GM12878 (cell line): ENCODE measurements around the gene ZNF573. TPM values are rescaled to one million over a fixed set of nuclear protein-coding genes. Genes with fewer than 3 reads are reported as not detected.

Experiments used
- EGR1 ChIP-seq, 2 experiments: IDR thresholded peaks; 1 replicate in 1 of 2; 2 replicates in 1 of 2; pipeline ENCODE4 v1.6.1; 2011 to 2012; ENCODE audit warnings: low read depth in 2 of 2, low read length in 2 of 2, borderline replicate concordance in 1 of 2, mild to moderate bottlenecking in 1 of 2, moderate library complexity in 1 of 2
- FOS ChIP-seq: IDR thresholded peaks from 3 replicates; pipeline ENCODE4 v1.6.1; 2011; ENCODE audit warnings: borderline replicate concordance; ENCODE audit not compliant: insufficient read length; ENCODE audit errors: extremely low read depth
- HDAC2 ChIP-seq: fragments of 200-600 bp; sonication (generic); IDR thresholded peaks from 2 replicates; pipeline ENCODE4 v1.6.1; 2017
- JUND ChIP-seq: IDR thresholded peaks from 2 replicates; pipeline ENCODE4 v1.6.1; 2012; ENCODE audit warnings: low read depth, mild to moderate bottlenecking, low read length, improper control_type of control experiment, moderate library complexity
- KAT2A ChIP-seq: conservative IDR thresholded peaks from 2 replicates; pipeline ENCODE4 v1.6.1; 2011; ENCODE audit warnings: low read depth, low read length; ENCODE audit not compliant: control insufficient read depth
- MEF2A ChIP-seq: IDR thresholded peaks from 2 replicates; pipeline ENCODE4 v1.6.1; 2011; ENCODE audit warnings: low read depth, mild to moderate bottlenecking, low read length, moderate library complexity; ENCODE audit not compliant: insufficient read depth
- MYB ChIP-seq: fragments of 150-350 bp; IDR thresholded peaks from 2 replicates; pipeline ENCODE4 v1.6.1; 2014; ENCODE audit warnings: mild to moderate bottlenecking, low read depth, low read length, borderline replicate concordance
- PAX5 ChIP-seq: IDR thresholded peaks from 2 replicates; pipeline ENCODE4 v1.6.1; 2011; ENCODE audit warnings: low read depth, low read length, borderline replicate concordance
- RB1 ChIP-seq: fragments of 450-650 bp; formaldehyde crosslinking; IDR thresholded peaks from 2 replicates; pipeline ENCODE4 v1.6.1; 2017; ENCODE audit warnings: mild to moderate bottlenecking, borderline replicate concordance
- SIN3A ChIP-seq: IDR thresholded peaks from 2 replicates; pipeline ENCODE4 v1.6.1; 2012; ENCODE audit warnings: low read depth, low read length, improper control_type of control experiment
- SMAD5 ChIP-seq: IDR thresholded peaks from 2 replicates; pipeline ENCODE4 v1.6.1; 2016; ENCODE audit warnings: antibody characterized with exemption, low read depth
- TBL1XR1 ChIP-seq: IDR thresholded peaks from 2 replicates; pipeline ENCODE4 v1.6.1; 2012; ENCODE audit warnings: low read depth, low read length, improper control_type of control experiment
- ZNF622 ChIP-seq: fragments of 450-650 bp; IDR thresholded peaks from 2 replicates; pipeline ENCODE4 v1.6.1; 2017; ENCODE audit warnings: mild to moderate bottlenecking, inconsistent platforms
- polyA plus RNA-seq, 11 experiments: library from polyadenylated mRNA; depleted of rRNA in 4 of 11; unstranded in 6 of 11; stranded (reverse) in 5 of 11; fragments of >200 nt; fragmentation: Nextera tagmentation in 4 of 11; fragmentation: Illumina TruSeq in 1 of 11; extraction: Ambion mirVana in 4 of 11; extraction: Trizol in 1 of 11; gene quantifications; 1 replicate in 1 of 11; 2 replicates in 10 of 11; pipeline versions ENCODE4 v1.2.1 to v1.2.3, GENCODE V29; 2011 to 2016; ENCODE audit warnings: inconsistent platforms in 2 of 11, missing spikeins in 2 of 11, low read depth in 1 of 11
- total RNA-seq, 4 experiments: library from RNA; depleted of rRNA in 3 of 4; stranded (reverse); fragments of >200 nt in 3 of 4; fragmentation: Illumina TruSeq in 1 of 4; extraction: Trizol in 1 of 4; gene quantifications; 2 replicates each; pipeline versions ENCODE4 v1.2.1 to v1.2.3, GENCODE V29; 2013 to 2021
- TF ChIP-seq, protein P1 (sequence below), 3 experiments: IDR thresholded peaks in 2 of 3; conservative IDR thresholded peaks in 1 of 3; 2 replicates each; pipeline ENCODE4 v1.5.1; 2011; ENCODE audit warnings: low read depth in 3 of 3, low read length in 3 of 3, mild to moderate bottlenecking in 3 of 3, control low read depth in 2 of 3, moderate library complexity in 2 of 3, inconsistent platforms in 1 of 3, mixed read lengths in 1 of 3; ENCODE audit not compliant: control insufficient read depth in 2 of 3, insufficient read depth in 1 of 3; ENCODE audit errors: extremely low read depth in 1 of 3

ZNF573 gene
- total and polyA plus RNA-seq, 10 of the 15 experiments (the other 5 are each of a cell fraction or from before 2014, with no cell fraction given), result 0.38 to 5.5 (median 2.4) TPM

DNA sequence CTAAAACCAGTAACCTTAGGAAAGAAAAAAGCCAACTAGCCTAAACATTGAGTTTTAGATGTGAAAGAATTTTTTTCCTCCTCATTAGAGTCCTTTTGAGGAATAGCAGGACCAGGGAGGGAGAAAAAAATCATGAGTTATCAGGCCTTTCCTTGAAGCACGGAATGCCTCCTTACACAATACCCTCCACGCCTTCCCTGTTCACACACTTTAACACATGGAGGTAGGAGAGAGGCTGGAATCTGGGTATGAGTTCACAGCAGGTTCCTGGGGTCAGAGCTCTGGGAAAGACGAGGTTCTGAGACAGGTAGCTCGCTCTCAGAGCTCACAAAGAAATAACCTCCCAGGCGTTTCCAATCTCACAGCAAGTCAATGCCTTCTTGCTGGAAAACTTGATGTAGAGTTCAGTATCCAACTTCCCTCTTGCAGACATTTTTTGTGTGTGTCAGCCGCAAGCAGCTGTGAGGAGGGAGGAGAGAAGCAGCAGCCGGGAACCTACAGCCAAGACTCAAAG is 716 bp downstream of the ZNF573 start (continued):
- TF ChIP-seq, protein P1, sequence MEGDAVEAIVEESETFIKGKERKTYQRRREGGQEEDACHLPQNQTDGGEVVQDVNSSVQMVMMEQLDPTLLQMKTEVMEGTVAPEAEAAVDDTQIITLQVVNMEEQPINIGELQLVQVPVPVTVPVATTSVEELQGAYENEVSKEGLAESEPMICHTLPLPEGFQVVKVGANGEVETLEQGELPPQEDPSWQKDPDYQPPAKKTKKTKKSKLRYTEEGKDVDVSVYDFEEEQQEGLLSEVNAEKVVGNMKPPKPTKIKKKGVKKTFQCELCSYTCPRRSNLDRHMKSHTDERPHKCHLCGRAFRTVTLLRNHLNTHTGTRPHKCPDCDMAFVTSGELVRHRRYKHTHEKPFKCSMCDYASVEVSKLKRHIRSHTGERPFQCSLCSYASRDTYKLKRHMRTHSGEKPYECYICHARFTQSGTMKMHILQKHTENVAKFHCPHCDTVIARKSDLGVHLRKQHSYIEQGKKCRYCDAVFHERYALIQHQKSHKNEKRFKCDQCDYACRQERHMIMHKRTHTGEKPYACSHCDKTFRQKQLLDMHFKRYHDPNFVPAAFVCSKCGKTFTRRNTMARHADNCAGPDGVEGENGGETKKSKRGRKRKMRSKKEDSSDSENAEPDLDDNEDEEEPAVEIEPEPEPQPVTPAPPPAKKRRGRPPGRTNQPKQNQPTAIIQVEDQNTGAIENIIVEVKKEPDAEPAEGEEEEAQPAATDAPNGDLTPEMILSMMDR (IDR thresholded peaks at IDR 0.05 in 2 of 3, conservative IDR thresholded peaks at IDR 0.05 in 1 of 3; ENCODE audit: control insufficient read depth in 2 of 3, extremely low read depth in 1 of 3, insufficient read depth in 1 of 3, low read depth in 3 of 3, low read length in 3 of 3), result no peak
- no peak for TF ChIP-seq EGR1 (IDR thresholded peaks at IDR 0.05; ENCODE audit: borderline replicate concordance in 1 of 2, low read depth in 2 of 2, low read length in 2 of 2)
- TF ChIP-seq FOS, result no peak
- TF ChIP-seq MEF2A, result no peak
- TF ChIP-seq JUND, result no peak
- TF ChIP-seq ZNF622, result no peak
- TF ChIP-seq HDAC2, result no peak
- no peak for TF ChIP-seq TBL1XR1
- TF ChIP-seq RB1, result no peak
- TF ChIP-seq PAX5, result no peak
- no peak for TF ChIP-seq SMAD5
- no peak for TF ChIP-seq KAT2A
- TF ChIP-seq SIN3A, result no peak
- TF ChIP-seq MYB, result no peak
- TF ChIP-seq, all 136 proteins: peak for 0
